ENCODE results near the gene SYCN. TPM values are rescaled to one million over a fixed set of nuclear protein-coding genes. Genes with fewer than 3 reads are reported as not detected.

Gene SYCN
- polyA plus RNA-seq, 12 donors: not detected

DNA sequence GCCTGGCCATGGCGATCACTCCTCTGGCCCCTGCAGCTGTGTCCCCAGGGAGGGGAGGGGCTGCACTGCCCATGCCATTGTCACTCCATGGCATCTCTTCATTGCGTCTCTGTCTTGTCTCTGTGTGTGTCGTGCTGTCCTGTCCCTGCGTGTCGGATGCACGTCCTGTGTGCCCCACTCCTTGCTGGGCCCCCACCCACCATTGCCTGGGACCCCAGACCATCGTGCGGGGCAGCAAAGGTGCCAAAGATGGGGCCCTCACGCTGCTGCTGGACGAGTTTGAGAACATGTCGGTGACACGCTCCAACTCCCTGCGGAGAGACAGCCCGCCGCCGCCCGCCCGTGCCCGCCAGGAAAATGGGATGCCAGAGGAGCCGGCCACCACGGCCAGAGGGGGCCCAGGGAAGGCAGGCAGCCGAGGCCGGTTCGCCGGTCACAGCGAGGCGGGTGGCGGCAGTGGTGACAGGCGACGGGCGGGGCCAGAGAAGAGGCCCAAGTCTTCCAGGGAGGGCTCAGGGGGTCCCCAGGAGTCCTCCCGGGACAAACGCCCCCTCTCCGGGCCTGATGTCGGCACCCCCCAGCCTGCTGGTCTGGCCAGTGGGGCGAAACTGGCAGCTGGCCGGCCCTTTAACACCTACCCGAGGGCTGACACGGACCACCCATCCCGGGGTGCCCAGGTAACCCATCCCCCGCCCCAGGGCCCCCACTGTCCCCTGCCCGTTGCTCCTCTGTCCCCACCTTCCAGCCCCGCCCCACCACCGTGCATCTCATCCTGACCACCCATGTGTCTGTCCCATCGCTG is 31.2 kb downstream of the SYCN start:
- DNase-seq: no peak

DNA sequence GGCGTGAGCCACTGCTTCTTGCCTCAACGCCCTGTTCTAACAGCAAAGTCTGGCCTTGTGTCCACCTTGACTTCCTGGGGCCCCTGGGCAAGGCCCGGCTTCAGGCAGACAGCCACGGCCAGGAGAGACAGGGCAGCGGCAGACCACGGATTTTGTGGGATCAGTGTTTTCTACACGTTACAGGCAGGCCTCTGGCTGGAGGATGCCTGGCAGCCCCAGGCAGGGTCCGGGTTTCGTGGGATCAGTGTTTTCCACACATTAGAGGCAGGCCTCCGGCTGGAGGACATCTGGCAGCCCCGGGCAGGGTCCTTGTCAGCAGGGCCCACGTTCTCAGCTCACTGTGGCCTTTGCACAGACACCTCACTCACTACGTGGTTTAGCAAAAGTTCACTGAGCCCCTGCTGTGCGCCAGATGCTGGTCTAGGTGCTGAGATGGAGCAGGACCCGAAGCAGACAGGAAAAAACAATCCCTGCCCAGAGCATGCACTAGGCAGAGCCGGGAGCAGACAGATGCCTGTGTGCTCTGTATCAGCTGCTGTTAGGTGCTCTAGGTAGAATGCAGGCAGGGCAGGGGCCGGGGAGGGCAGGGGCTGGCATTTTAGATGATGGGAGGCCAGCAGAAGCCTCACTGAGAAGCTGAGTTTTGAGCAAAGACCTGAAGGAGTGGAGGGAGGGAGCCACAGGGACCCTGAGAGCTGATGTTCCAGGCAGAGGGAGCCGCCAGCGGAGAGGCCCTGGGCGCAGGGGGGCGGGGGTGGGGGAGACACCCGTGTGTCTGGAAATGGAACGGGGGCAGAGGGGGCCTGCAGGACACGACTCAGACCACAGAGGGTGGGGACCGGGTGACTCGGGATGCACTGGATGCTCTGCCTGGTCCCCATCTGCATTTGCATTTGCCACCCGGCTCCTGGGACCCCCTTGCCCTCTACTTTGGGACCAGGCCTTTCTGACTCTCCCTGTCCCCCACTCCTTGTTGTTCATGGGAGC is 32.3 kb downstream of the SYCN start:
- DNase-seq: no peak

- DNase-seq: no peak
These were observed 33.5 kb downstream of the SYCN start for GRCh38 chr19:39170386-39171231.

GRCh38 chr19:39169143-39169810 is 34.8 kb downstream of the SYCN start:
- no peak for DNase-seq

DNA sequence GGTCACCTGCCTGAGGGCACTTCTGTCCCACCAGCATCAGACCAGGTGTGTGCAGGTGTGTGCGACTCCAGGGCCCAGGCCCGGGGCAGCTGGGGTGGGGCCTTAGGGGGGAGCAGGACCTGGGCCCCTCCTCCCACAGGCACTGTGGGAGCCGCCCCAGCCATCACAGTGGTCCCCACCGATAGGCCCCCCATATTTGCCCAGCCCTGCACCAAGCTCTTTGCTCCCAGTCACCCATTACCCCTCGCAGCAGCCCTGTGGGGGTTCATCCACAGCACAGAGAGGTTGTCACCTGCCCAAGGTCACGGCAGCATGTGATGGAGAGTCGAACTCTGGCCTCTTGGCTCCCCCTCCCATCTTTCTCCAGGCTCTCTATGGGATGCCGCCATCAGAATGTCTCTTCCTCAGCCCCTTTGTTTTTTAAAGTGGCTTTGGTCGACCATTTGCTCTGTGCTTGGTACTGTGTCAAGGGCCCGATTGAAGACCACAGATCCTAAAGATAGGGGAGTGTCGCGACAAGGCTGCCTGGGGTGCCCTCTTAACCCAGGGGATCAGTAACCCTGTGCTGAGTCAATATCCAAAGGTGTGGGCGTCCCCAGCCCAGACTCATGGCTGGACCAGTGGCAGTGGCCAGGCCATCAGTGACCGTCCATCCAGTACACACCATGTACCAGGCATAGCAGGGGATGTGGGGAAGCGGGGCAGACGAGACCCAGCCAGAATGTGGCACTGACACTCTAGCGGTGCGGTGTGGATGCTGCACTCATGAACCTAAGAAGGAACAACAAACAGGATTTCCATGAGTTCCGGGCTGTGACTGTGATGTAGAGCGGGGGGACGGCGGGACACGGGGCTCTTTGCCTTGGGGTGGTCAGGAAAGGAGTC is 35.6 kb downstream of the SYCN start:
- DNase-seq: no peak

- no peak for DNase-seq
These were observed 36.4 kb downstream of the SYCN start for GRCh38 chr19:39167461-39168257.

GRCh38 chr19:39166571-39167391 is 37.3 kb downstream of the SYCN start:
- peak; percentile 34 for DNase-seq

DNA sequence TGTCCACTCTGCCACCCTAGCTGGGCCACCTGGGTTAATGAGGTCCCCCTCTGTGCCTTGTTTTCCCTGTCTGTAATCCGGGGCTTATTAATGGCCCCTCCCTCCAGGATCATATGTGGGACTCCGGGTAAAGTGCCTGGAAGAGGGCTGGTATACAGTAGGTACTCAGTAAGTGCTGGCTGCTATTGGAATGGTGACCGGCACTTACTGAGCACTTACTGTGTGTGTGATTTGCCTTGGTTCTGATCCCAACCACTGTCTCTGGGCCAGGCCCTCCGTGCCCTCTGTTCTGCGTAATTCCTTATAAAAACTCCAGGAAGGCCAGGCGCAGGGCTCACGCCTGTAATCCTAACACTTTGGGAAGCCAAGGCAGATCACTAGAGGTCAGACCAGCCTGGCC is 38.2 kb downstream of the SYCN start:
- no peak for DNase-seq

DNA sequence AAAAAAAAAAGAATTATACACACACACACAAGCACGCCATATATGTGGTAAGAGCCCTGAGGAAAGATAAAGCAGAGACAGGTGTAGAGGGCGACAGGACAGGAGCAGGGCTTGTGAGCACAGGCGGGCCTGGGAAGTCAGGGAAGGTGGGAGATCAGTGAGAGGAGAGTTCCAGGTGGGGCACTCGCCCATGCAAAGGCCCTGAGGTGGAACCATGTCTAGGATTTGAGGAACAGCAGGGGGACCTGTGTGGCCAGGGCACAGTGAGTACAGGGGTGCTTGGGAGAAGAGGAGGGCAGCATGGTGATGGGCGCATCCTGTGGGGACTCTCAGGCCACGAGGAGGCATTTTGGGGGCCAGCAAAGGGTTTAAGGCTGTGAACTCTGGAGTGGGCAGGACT is 39.8 kb downstream of the SYCN start:
- no peak for DNase-seq

DNA sequence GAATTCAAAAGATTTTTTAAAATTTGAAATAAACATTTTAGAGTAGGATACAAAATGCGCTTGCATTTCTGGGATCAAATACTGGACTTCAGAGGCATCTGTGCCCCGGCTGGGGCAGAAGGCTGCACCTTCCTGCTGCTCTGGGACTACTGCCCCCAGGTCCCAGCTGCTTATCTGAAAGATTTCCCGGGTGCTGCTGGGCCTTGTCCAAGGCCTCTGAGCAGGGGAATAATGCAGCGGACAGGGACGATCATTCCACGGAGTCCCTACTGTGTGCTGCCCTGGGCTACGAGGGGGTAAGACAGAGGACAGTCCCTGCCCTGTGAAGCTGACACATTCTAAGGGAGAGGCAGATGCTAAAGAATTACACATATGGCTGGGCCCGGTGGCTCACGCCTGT is 40.4 kb downstream of the SYCN start:
- DNase-seq: no peak

DNA sequence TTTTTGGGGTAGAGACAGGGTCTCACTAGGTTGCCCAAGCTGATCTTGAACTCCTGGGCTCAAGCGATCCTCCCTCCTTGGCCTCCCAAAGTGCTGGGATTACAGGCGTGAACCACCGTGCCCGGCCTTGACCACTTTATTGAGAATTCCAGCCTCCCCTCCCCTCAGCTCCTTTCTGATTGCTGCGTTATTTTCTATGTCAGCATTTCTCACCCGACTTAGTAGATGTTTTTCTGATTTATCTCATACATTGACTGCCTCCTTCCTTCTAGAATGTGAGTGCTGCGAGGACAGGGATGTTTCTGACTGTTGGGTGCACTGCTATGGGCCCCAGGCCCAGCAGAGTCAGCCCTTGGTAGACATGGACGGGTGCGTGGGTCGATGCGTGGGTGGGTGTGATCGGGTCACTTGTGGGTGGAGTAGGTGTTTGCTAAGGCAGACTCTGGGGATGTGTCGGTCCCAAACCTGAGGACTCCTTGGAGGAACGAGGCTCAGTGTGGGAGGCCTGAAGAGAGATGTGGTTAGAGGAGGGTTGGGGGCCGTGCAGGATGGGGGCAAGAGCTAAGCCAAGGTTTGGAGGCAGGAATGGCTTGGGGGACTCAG is 41.5 kb downstream of the SYCN start:
- no peak for DNase-seq

DNA sequence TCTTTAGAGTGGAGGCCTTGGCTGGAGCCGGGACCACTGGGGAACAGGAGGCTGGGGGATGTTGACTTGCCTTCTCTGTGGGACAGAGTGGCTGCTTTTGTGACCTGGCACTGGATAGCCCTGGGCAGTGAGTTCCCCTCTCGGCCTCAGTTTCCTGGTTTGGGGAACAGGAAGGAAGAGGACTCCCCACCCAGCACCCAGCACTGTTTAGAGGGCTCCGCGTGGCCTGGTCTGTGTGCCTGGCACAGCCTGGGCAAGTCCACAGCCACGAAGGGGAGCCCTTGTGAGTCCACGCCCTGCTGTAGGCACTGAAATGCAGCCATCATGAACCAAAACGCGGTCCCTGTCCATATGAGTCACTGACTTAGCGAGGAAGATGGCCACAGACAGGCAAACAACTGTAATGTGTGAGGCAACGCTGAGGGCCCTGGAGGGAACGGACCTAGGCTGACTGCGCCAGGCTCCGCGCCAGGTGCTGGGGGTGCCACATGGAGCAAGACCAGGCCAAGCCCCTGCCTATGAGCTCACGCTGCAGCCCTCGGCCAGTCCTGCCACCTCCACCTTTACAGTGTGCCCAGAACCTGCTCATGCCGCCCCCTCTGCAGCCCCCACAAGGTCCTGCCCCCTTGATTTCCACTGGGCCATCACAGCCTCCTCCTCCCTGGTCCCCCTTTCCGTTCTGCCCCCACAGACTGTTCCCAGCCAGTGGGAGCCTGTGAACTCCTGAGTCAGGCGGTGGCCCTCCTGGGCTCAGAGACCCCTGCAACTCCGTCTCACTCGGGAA is 43.0 kb downstream of the SYCN start:
- DNase-seq: no peak

- peak; percentile 59 for DNase-seq
These were observed 43.6 kb downstream of the SYCN start for GRCh38 chr19:39160523-39160861.

GRCh38 chr19:39158646-39159260 is 45.3 kb downstream of the SYCN start:
- no peak for DNase-seq

DNA sequence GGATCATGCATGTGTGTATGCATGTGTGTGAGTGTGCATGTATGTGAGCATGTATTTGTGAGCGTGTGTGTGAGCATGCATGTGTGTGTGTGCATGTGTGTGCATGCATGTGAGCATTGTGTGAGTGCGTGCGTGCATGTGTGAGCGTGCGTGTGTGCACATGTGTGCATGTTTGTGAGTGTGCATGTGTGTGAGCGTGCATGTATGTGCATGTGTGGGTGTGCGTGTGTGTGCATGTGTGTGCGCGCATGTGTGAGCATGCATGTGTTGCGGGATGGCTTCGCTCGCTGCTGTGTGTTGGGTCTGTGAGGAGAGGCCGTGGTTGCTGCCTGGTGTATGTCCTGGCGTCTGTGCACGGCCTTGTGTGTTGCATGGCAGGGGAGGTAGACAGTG is 46.1 kb downstream of the SYCN start:
- DNase-seq: no peak

DNA sequence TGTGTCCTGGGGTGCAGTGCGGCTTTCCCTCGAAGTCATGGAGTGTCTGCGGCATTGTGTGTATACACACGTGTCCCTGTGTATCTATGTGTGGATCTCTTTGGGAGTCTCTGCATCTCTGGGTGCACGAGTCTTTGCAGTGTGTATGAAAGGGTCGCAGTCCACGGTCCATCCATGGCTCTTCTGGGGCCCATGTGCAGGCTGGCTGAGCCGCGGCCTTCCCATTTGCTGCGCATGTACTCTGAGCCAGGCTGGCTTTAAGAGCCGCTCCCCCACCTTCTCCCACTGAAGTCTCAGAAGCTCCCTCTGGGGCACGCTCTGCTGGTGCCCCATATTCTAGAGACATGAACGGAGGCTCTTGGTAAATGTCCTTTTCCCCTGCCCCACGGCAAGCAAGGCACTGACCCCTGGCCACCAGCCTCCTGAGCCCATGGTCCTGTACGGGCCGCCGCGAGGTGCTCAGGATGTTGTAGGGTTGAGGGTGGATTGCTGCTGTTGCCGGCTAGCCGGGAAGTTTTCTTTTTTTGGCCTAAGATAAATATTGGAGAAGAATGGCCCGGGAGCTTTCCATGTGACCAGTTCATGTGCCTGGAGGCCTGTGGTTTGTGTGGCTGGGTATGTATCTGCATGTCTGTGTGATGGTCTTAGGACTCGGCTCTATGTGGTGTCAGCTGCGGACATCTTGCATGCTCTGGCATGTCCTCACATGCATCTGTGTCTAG is 46.6 kb downstream of the SYCN start:
- DNase-seq: no peak
